H1 (cell line): ENCODE data around the gene RANGRF. TPM values are rescaled to one million over a fixed set of nuclear protein-coding genes. Genes with fewer than 3 reads are reported as not detected.

Experiments
- CTCF ChIA-PET: fragments of 300-600 bp; sonication (Branson Sonifier 250); formaldehyde crosslinking; loops from one replicate; lab custom pipeline; 2021; ENCODE audit not compliant: partially characterized antibody; lab: Charles Lee
- POLR2A ChIA-PET: fragments of 300-600 bp; sonication (Branson Sonifier 250); formaldehyde crosslinking; loops from one replicate; lab custom pipeline; 2021; ENCODE audit warnings: inconsistent platforms; ENCODE audit not compliant: partially characterized antibody; lab: Charles Lee
- DNase-seq, 2 experiments: peaks; one replicate each; pipeline versions ENCODE4 v3.0.0 to v3.0.0-alpha.2; 2010 to 2022; ENCODE audit warnings: low spot score in 2 of 2, low read depth in 1 of 2, mixed read lengths in 1 of 2
- FAIRE-seq: peaks from 2 replicates; lab custom pipeline; 2011; peaks lifted over from hg19 to GRCh38; lab: Jason Lieb, UNC
- H2AFZ ChIP-seq: 2 replicates; pipeline ENCODE4 v1.8.1; 2012; ENCODE audit warnings: low read length, inconsistent platforms
- H2AK5ac ChIP-seq: 2 replicates; pipeline ENCODE4 v1.6.1; 2013; ENCODE audit warnings: low read depth, low read length
- H2BK120ac ChIP-seq: replicated peaks from 2 replicates; pipeline ENCODE3; 2013; ENCODE audit warnings: low read depth, low read length, inconsistent platforms
- H2BK12ac ChIP-seq: 2 replicates; pipeline ENCODE4 v1.6.1; 2013; ENCODE audit warnings: low read depth, low read length
- H2BK15ac ChIP-seq: 2 replicates; pipeline ENCODE4 v1.6.1; 2013; ENCODE audit warnings: low read length
- H2BK20ac ChIP-seq: 2 replicates; pipeline ENCODE4 v1.6.1; 2013; ENCODE audit warnings: low read length
- H2BK5ac ChIP-seq: 2 replicates; pipeline ENCODE4 v1.6.1; 2013; ENCODE audit warnings: low read depth, low read length
- H3K14ac ChIP-seq: 2 replicates; pipeline ENCODE4 v1.6.1; 2013; ENCODE audit warnings: inconsistent platforms; ENCODE audit not compliant: insufficient read length
- H3K18ac ChIP-seq: 2 replicates; pipeline ENCODE4 v1.6.1; 2013; ENCODE audit warnings: low read length; ENCODE audit errors: extremely low read depth
- H3K23ac ChIP-seq: 2 replicates; pipeline ENCODE4 v1.6.1; 2013; ENCODE audit warnings: inconsistent platforms; ENCODE audit not compliant: insufficient read length
- H3K23me2 ChIP-seq: 2 replicates; pipeline ENCODE4 v1.6.1; 2013; ENCODE audit warnings: low read depth, low read length
- H3K27ac ChIP-seq: 2 replicates; pipeline ENCODE4 v1.6.1; 2011; ENCODE audit warnings: low read depth, low read length, inconsistent platforms
- H3K27me3 ChIP-seq, 4 experiments: replicated peaks in 1 of 4; 1 replicate in 1 of 4; 2 replicates in 3 of 4; pipeline versions ENCODE4 v1.6.1 to v1.8.1; 2011 to 2013; ENCODE audit warnings: low read length in 3 of 4, mild to moderate bottlenecking in 3 of 4, inconsistent platforms in 2 of 4, mixed read lengths in 2 of 4, moderate library complexity in 1 of 4; ENCODE audit not compliant: control insufficient read depth in 3 of 4, insufficient read depth in 3 of 4; ENCODE audit errors: extremely low read depth in 1 of 4
- H3K36me3 ChIP-seq, 4 experiments: 2 replicates each; pipeline versions ENCODE4 v1.6.1 to v1.8.1; 2011 to 2013; ENCODE audit warnings: mild to moderate bottlenecking in 4 of 4, low read length in 3 of 4, moderate library complexity in 2 of 4, control low read depth in 1 of 4, inconsistent platforms in 1 of 4; ENCODE audit not compliant: insufficient read depth in 4 of 4, control insufficient read depth in 2 of 4
- H3K4ac ChIP-seq: replicated peaks from 2 replicates; pipeline ENCODE3; 2013; ENCODE audit warnings: low read length, low read depth, mixed read lengths, inconsistent platforms; ENCODE audit not compliant: insufficient read length
- H3K4me1 ChIP-seq, 4 experiments: replicated peaks in 1 of 4; 1 replicate in 1 of 4; 2 replicates in 3 of 4; pipeline versions ENCODE4 v1.6.1 to v1.8.1; 2011 to 2013; ENCODE audit warnings: low read length in 3 of 4, inconsistent platforms in 2 of 4, mixed read lengths in 1 of 4; ENCODE audit not compliant: insufficient read depth in 4 of 4, control insufficient read depth in 3 of 4
- H3K4me2 ChIP-seq, 2 experiments: 2 replicates each; pipeline versions ENCODE4 v1.6.1 to v1.8.1; 2011 to 2013; ENCODE audit warnings: low read depth in 2 of 2, low read length in 2 of 2, control low read depth in 1 of 2, inconsistent platforms in 1 of 2, mild to moderate bottlenecking in 1 of 2; ENCODE audit not compliant: insufficient read depth in 1 of 2
- H3K4me3 ChIP-seq, 4 experiments: fragments of 200-600, 300-600 bp in 1 of 4; sonication (generic), shearing (Covaris generic), sonication (Bioruptor Twin) in 1 of 4; 2 replicates each; pipeline versions ENCODE4 v1.5.1 to v1.8.1; 2011 to 2016; ENCODE audit warnings: low read length in 4 of 4, low read depth in 3 of 4, control low read depth in 2 of 4, inconsistent platforms in 2 of 4, mild to moderate bottlenecking in 2 of 4, mixed read lengths in 1 of 4, moderate library complexity in 1 of 4; ENCODE audit not compliant: insufficient read depth in 2 of 4; ENCODE audit errors: extremely low read depth in 1 of 4
- H3K56ac ChIP-seq: replicated peaks from 2 replicates; pipeline ENCODE3; 2013; ENCODE audit warnings: low read depth, mild to moderate bottlenecking, mixed read lengths, low read length, inconsistent platforms; ENCODE audit not compliant: insufficient read length
- H3K79me1 ChIP-seq: 2 replicates; pipeline ENCODE4 v1.6.1; 2013; ENCODE audit warnings: low read depth, low read length, control low read depth
- H3K79me2 ChIP-seq, 2 experiments: 2 replicates each; pipeline versions ENCODE4 v1.6.1 to v1.8.1; 2012 to 2013; ENCODE audit warnings: low read length in 2 of 2, mild to moderate bottlenecking in 2 of 2, inconsistent platforms in 1 of 2; ENCODE audit not compliant: insufficient read depth in 2 of 2, control insufficient read depth in 1 of 2
- H3K9ac ChIP-seq, 4 experiments: replicated peaks in 1 of 4; 1 replicate in 1 of 4; 2 replicates in 3 of 4; pipeline versions ENCODE4 v1.6.1 to v1.8.1; 2011 to 2013; ENCODE audit warnings: low read depth in 3 of 4, low read length in 3 of 4, control low read depth in 2 of 4, mild to moderate bottlenecking in 2 of 4, moderate library complexity in 2 of 4, inconsistent platforms in 1 of 4; ENCODE audit errors: extremely low read depth in 1 of 4
- H3K9me3 ChIP-seq, 2 experiments: 2 replicates each; pipeline versions ENCODE4 v1.6.1 to v1.8.1; 2012 to 2013; ENCODE audit warnings: mild to moderate bottlenecking in 2 of 2, moderate library complexity in 2 of 2, control low read depth in 1 of 2, inconsistent platforms in 1 of 2, low read depth in 1 of 2, low read length in 1 of 2, mixed read lengths in 1 of 2; ENCODE audit not compliant: insufficient read depth in 2 of 2
- H4K20me1 ChIP-seq, 2 experiments: replicated peaks in 1 of 2; 2 replicates each; pipeline versions ENCODE3 to v1.8.1; 2011 to 2013; ENCODE audit warnings: inconsistent platforms in 2 of 2, low read length in 2 of 2, mild to moderate bottlenecking in 1 of 2; ENCODE audit not compliant: insufficient read depth in 2 of 2, control insufficient read depth in 1 of 2
- H4K5ac ChIP-seq: 2 replicates; pipeline ENCODE4 v1.6.1; 2013; ENCODE audit warnings: low read length, low read depth, mixed read lengths, inconsistent platforms; ENCODE audit not compliant: insufficient read length
- H4K8ac ChIP-seq: 2 replicates; pipeline ENCODE4 v1.8.0; 2013; ENCODE audit warnings: mild to moderate bottlenecking, moderate library complexity, low read length, inconsistent platforms; ENCODE audit not compliant: insufficient read depth; ENCODE audit errors: extremely low read depth
- H4K91ac ChIP-seq: replicated peaks from 2 replicates; pipeline ENCODE3; 2013; ENCODE audit warnings: low read length, mixed read lengths, inconsistent platforms; ENCODE audit not compliant: insufficient read length
- EGR1 ChIP-seq: IDR thresholded peaks from 2 replicates; pipeline ENCODE4 v1.6.1; 2011; ENCODE audit warnings: low read depth, low read length, borderline replicate concordance
- JUND ChIP-seq: IDR thresholded peaks from 2 replicates; pipeline ENCODE4 v1.6.1; 2011; ENCODE audit warnings: mild to moderate bottlenecking, improper control_type of control experiment, low read length
- KDM1A ChIP-seq: fragments of 200-600, 300-600 bp; sonication (generic); IDR thresholded peaks from 2 replicates; pipeline ENCODE4 v1.7.1; 2016; ENCODE audit warnings: mild to moderate bottlenecking, low read length, borderline replicate concordance
- NANOG ChIP-seq: IDR thresholded peaks from 2 replicates; pipeline ENCODE4 v1.6.1; 2011; ENCODE audit warnings: low read length, low read depth, mild to moderate bottlenecking, inconsistent platforms; ENCODE audit not compliant: insufficient read depth, poor library complexity, severe bottlenecking
- RAD21 ChIP-seq, 2 experiments: IDR thresholded peaks in 1 of 2; conservative IDR thresholded peaks in 1 of 2; 2 replicates each; pipeline ENCODE4 v1.6.1; 2011; ENCODE audit warnings: low read depth in 2 of 2, low read length in 2 of 2, improper control_type of control experiment in 1 of 2, inconsistent platforms in 1 of 2, mild to moderate bottlenecking in 1 of 2, moderate library complexity in 1 of 2
- RNF2 ChIP-seq: fragments of 200-900, 300-1000 bp; sonication (generic); IDR thresholded peaks from 2 replicates; pipeline ENCODE4 v1.7.1; 2016; ENCODE audit warnings: borderline replicate concordance, low read depth, mild to moderate bottlenecking, antibody characterized with exemption, low read length; ENCODE audit not compliant: poor library complexity, severe bottlenecking; ENCODE audit errors: missing control alignments
- SIX5 ChIP-seq: IDR thresholded peaks from 2 replicates; pipeline ENCODE4 v1.6.1; 2011; ENCODE audit warnings: mild to moderate bottlenecking, low read depth, low read length
- TBP ChIP-seq: IDR thresholded peaks from 2 replicates; pipeline ENCODE4 v1.6.1; 2011; ENCODE audit warnings: low read depth, low read length, improper control_type of control experiment
- WGBS, 2 experiments: shearing (Covaris generic) in 1 of 2; methylation state at CpG; one replicate each; pipeline versions ENCODE4 v1.1.6 to v1.1.7; 2013 to 2015; ENCODE audit warnings: low lambda C conversion rate in 2 of 2, mixed read lengths in 2 of 2, inconsistent platforms in 1 of 2, low coverage in 1 of 2, missing lambda C conversion rate in 1 of 2; ENCODE audit not compliant: insufficient replicate concordance in 2 of 2, insufficient coverage in 1 of 2, insufficient read length in 1 of 2; ENCODE audit errors: extremely low coverage in 1 of 2, missing lambda C conversion rate in 1 of 2; 5-methylcytosine and 5-hydroxymethylcytosine counted together
- polyA plus RNA-seq, 7 experiments: library from polyadenylated mRNA; depleted of rRNA in 3 of 7; stranded (reverse) in 5 of 7; unstranded in 2 of 7; fragments of >200 nt in 5 of 7; fragments of 200-250 nt in 2 of 7; gene quantifications; 1 replicate in 5 of 7; 2 replicates in 1 of 7; 4 replicates in 1 of 7; pipeline versions ENCODE4 v1.2.1 to v1.2.3, GENCODE V29; 2011 to 2013; ENCODE audit warnings: missing spikeins in 2 of 7, mixed read lengths in 2 of 7
- total RNA-seq: library from RNA; stranded (reverse); fragmentation: NEBNext Ultra II Directional; extraction: Animal tissue kit (Norgen Biotek cat#: 25700); gene quantifications from 2 replicates; pipeline ENCODE4 v1.2.1, GENCODE V29; 2021
- TF ChIP-seq, protein P1 (sequence below), 3 experiments: IDR thresholded peaks; 1 replicate in 2 of 3; 2 replicates in 1 of 3; pipeline versions ENCODE4 v1.5.1 to v1.6.1; 2011; ENCODE audit warnings: low read length in 3 of 3, mild to moderate bottlenecking in 3 of 3, inconsistent platforms in 2 of 3, low read depth in 1 of 3, moderate library complexity in 1 of 3; ENCODE audit not compliant: insufficient read depth in 1 of 3; ENCODE audit errors: control extremely low read depth in 1 of 3

RANGRF gene
- total and polyA plus RNA-seq, 2 of the 8 experiments (the other 6 are each of a cell fraction or from before 2014, with no cell fraction given): 36.9 to 49.6 TPM

DNA sequence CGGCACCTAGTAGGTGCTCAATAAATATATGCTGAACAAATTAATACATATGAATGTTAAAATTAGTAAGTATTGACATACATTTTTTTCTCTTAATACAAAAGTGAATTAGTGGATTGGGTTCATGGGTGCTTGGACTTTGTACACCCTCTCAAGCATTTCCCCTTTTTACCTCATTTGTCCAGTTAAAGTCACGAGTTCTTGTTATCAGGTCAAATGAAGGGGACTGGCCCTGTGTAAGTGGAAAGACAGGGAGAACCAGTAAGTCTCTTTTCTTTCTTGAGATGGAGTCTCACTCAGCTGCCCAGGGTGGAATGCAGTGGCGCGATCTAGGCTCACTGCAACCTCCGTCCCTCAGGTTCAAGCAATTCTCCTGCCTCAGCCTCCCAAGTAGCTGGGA is 13.7 kb upstream of the RANGRF start:
- 73% methylated on average over 5 of the region's 5 CpGs; no CpG with 5 or more reads in 1 of the 2 experiments for WGBS, 2 experiments
- no peak overlapping the region for H3K14ac ChIP-seq
- no peak overlapping the region for H4K5ac ChIP-seq
- no peak overlapping the region for H2AFZ ChIP-seq
- H3K27ac ChIP-seq: no peak overlapping the region
- H3K36me3 ChIP-seq: peaks cover 0 to 13% (median 9%) of the 10 kb centered on the region in 4 experiments; a peak in 7 of 8 replicates
- H4K91ac ChIP-seq: no peak overlapping the region
- H3K4me1 ChIP-seq: no peaks in the 10 kb centered on the region; a peak in 1 of 7 replicates
- no peak overlapping the region for H3K18ac ChIP-seq
- H2BK120ac ChIP-seq: no peak overlapping the region
- FAIRE-seq (no peak), DNase-seq (no peak)
- no peak overlapping the region for H3K56ac ChIP-seq
- H4K20me1 ChIP-seq: peaks cover 0 to 4% of the 10 kb centered on the region in 2 experiments
- 0 out of 2 replicates have a peak, but pooled peaks cover 2% of the 10 kb centered on the region for H3K23me2 ChIP-seq
- no peak overlapping the region for H3K4me2 ChIP-seq
- H2BK12ac ChIP-seq: no peak overlapping the region
- no peak overlapping the region for H2AK5ac ChIP-seq
- H2BK5ac ChIP-seq: no peak overlapping the region
- no peak for TF ChIP-seq EGR1
- TF ChIP-seq SIX5: no peak
- TF ChIP-seq, protein P1, sequence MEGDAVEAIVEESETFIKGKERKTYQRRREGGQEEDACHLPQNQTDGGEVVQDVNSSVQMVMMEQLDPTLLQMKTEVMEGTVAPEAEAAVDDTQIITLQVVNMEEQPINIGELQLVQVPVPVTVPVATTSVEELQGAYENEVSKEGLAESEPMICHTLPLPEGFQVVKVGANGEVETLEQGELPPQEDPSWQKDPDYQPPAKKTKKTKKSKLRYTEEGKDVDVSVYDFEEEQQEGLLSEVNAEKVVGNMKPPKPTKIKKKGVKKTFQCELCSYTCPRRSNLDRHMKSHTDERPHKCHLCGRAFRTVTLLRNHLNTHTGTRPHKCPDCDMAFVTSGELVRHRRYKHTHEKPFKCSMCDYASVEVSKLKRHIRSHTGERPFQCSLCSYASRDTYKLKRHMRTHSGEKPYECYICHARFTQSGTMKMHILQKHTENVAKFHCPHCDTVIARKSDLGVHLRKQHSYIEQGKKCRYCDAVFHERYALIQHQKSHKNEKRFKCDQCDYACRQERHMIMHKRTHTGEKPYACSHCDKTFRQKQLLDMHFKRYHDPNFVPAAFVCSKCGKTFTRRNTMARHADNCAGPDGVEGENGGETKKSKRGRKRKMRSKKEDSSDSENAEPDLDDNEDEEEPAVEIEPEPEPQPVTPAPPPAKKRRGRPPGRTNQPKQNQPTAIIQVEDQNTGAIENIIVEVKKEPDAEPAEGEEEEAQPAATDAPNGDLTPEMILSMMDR (IDR thresholded peaks at IDR 0.05; ENCODE audit: control extremely low read depth in 1 of 3, insufficient read depth in 1 of 3, low read depth in 1 of 3, low read length in 3 of 3): no peak
- TF ChIP-seq NANOG: no peak
- no peak for TF ChIP-seq RAD21 (IDR thresholded peaks at IDR 0.05 in 1 of 2, conservative IDR thresholded peaks at IDR 0.05 in 1 of 2; ENCODE audit: low read depth in 2 of 2, low read length in 2 of 2)
- no peak for TF ChIP-seq KDM1A
- TF ChIP-seq JUND: no peak
- no peak for TF ChIP-seq TBP
- TF ChIP-seq RNF2: no peak
- no peak overlapping the region for H3K9ac ChIP-seq
- POLR2A ChIA-PET: interaction anchor here (11.9 to 66.3 kb wide), 2 partner anchors 10 to 32 kb away, joined by 115 to 1521 read pairs; partner anchors contain the start of genes CTC1, PFAS and RANGRF
- H2BK20ac ChIP-seq: no peak overlapping the region
- no peaks in the 10 kb centered on the region for H3K9me3 ChIP-seq
- no peak overlapping the region for H3K23ac ChIP-seq
- no peak overlapping the region for H4K8ac ChIP-seq
- H2BK15ac ChIP-seq: no peak overlapping the region
- no peaks in the 10 kb centered on the region for H3K79me2 ChIP-seq
- H3K27me3 ChIP-seq: no peaks in the 10 kb centered on the region
- no peaks in the 10 kb centered on the region for H3K79me1 ChIP-seq
- H3K4me3 ChIP-seq: no peak overlapping the region
- CTCF ChIA-PET: no interaction called here
- H3K4ac ChIP-seq: no peak overlapping the region
